ENCODE results near the gene OPCML. TPM values are rescaled to one million over a fixed set of nuclear protein-coding genes. Genes with fewer than 3 reads are reported as not detected.

Gene OPCML
- polyA plus RNA-seq, 3 donors = not detected

DNA sequence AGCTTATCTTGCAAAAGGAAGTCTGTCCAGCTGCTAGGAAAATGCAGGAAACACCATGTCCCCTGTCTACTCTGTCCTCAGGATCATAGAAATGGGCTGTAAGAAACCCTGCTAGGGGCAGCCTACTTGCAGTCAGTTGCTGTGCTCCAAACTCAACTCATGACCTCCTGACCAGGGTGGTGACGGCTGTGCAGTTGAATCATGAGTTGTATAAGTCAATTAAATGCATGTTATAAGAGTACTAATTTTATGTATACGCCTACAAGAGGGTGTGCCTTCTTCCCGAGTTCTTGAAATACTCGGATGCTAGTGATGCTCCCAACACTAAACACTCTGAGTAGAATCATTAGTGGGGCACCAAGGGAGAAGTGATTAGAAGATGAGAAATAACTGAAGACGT lies 776.4 kb downstream of the OPCML start:
- Mint-ChIP-seq H3K4me3 (no peak overlapping the region), H3K9me3 (peaks cover 0 to 11% (median 4%) of the 10 kb centered on the region in 7 donors), H3K4me1 (no peaks in the 10 kb centered on the region), H3K27ac (no peak overlapping the region), H3K27me3 (ENCODE audit: low read depth in 3 of 3) (peaks cover 1 to 3% (median 2%) of the 10 kb centered on the region in 3 donors), H3K36me3 (no peaks in the 10 kb centered on the region)
- TF ChIP-seq, protein P1, sequence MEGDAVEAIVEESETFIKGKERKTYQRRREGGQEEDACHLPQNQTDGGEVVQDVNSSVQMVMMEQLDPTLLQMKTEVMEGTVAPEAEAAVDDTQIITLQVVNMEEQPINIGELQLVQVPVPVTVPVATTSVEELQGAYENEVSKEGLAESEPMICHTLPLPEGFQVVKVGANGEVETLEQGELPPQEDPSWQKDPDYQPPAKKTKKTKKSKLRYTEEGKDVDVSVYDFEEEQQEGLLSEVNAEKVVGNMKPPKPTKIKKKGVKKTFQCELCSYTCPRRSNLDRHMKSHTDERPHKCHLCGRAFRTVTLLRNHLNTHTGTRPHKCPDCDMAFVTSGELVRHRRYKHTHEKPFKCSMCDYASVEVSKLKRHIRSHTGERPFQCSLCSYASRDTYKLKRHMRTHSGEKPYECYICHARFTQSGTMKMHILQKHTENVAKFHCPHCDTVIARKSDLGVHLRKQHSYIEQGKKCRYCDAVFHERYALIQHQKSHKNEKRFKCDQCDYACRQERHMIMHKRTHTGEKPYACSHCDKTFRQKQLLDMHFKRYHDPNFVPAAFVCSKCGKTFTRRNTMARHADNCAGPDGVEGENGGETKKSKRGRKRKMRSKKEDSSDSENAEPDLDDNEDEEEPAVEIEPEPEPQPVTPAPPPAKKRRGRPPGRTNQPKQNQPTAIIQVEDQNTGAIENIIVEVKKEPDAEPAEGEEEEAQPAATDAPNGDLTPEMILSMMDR (IDR thresholded peaks at IDR 0.05) = no peak
- Histone ChIP-seq H3K27me3 (ENCODE audit: control insufficient read depth in 2 of 2, insufficient read depth in 2 of 2, low read length in 2 of 2) (no peaks in the 10 kb centered on the region), H3K4me1 (ENCODE audit: control insufficient read depth in 1 of 2, insufficient read depth in 2 of 2, low read length in 2 of 2) (no peaks in the 10 kb centered on the region), H3K27ac (ENCODE audit: low read depth in 1 of 2, low read length in 2 of 2) (no peak overlapping the region), H3K79me2 (ENCODE audit: insufficient read depth, low read length) (no peaks in the 10 kb centered on the region), H3K4me3 (replicated peaks in 1 of 3; ENCODE audit: low read depth in 2 of 3, low read length in 3 of 3) (no peak overlapping the region), H4K20me1 (ENCODE audit: insufficient read depth, low read length) (no peaks in the 10 kb centered on the region), H3K36me3 (replicated peaks in 1 of 2; ENCODE audit: control insufficient read depth in 1 of 2, insufficient read depth in 2 of 2, low read length in 2 of 2) (no peaks in the 10 kb centered on the region), H3K9ac (ENCODE audit: insufficient read depth, low read length, poor library complexity, severe bottlenecking) (no peak overlapping the region), H2AFZ (ENCODE audit: insufficient read depth, low read depth, low read length, poor library complexity, severe bottlenecking) (no peak overlapping the region), H3K9me3 (replicated peaks in 1 of 2; ENCODE audit: control insufficient read depth in 1 of 2, insufficient read depth in 1 of 2, low read length in 2 of 2) (no peaks in the 10 kb centered on the region), H3K4me2 (replicated peaks; ENCODE audit: extremely low read depth, low read length, poor library complexity, severe bottlenecking) (no peak overlapping the region)
- no CpG with 5 or more reads among the region's 5 CpGs for WGBS (ENCODE audit: insufficient coverage)
- intact Hi-C loops (cut with micrococcal nuclease) = no loop called here
- no peak for DNase-seq

DNA sequence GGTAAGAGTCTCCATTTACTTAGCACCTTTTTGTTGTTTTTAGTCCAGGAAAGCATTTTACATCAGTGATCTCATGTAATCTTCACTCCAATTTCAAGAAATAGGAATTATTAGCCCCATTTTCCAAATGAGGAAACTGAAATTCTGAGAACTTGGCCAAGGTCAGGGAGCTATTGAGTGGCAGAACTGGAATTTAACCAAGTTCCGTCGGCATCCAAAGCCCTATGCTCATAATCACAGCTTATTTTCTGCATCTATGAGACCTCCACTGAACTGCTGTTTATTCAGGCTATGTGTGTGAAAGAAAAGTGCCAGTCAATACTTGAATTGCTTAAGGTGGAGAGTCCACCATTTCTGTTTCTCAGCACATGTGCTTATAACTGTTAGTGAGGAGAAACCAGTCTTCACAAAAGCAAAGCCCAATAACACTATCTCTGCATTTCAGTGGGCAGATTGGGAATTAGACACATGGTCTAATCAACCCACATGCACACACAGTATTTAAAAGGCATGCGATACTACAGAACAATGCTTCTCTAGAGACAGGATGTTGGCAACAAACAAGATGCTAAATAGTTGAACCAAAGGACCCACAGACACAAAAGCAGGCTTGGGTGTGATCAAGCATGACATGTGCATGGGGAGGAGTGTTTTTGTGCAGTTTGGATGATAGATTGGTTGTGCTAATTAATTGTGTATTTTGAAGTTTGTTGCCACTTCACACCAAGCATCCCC lies 780.6 kb downstream of the OPCML start:
- Histone ChIP-seq H3K27me3 (ENCODE audit: control insufficient read depth in 2 of 2, insufficient read depth in 2 of 2, low read length in 2 of 2) (no peaks in the 10 kb centered on the region), H2AFZ (ENCODE audit: insufficient read depth, low read depth, low read length, poor library complexity, severe bottlenecking) (no peak overlapping the region), H3K27ac (ENCODE audit: low read depth in 1 of 2, low read length in 2 of 2) (no peak overlapping the region), H3K4me1 (ENCODE audit: control insufficient read depth in 1 of 2, insufficient read depth in 2 of 2, low read length in 2 of 2) (no peaks in the 10 kb centered on the region), H3K4me3 (replicated peaks in 1 of 3; ENCODE audit: low read depth in 2 of 3, low read length in 3 of 3) (no peak overlapping the region), H4K20me1 (ENCODE audit: insufficient read depth, low read length) (no peaks in the 10 kb centered on the region), H3K9me3 (replicated peaks in 1 of 2; ENCODE audit: control insufficient read depth in 1 of 2, insufficient read depth in 1 of 2, low read length in 2 of 2) (peaks cover 0 to 3% of the 10 kb centered on the region in 2 donors), H3K36me3 (replicated peaks in 1 of 2; ENCODE audit: control insufficient read depth in 1 of 2, insufficient read depth in 2 of 2, low read length in 2 of 2) (no peaks in the 10 kb centered on the region), H3K4me2 (replicated peaks; ENCODE audit: extremely low read depth, low read length, poor library complexity, severe bottlenecking) (no peak overlapping the region), H3K79me2 (ENCODE audit: insufficient read depth, low read length) (no peaks in the 10 kb centered on the region), H3K9ac (ENCODE audit: insufficient read depth, low read length, poor library complexity, severe bottlenecking) (no peak overlapping the region)
- DNase-seq = no peak
- no peaks in the 10 kb centered on the region for H3K4me1 Mint-ChIP-seq
- H3K27ac Mint-ChIP-seq = no peak overlapping the region
- TF ChIP-seq, protein P1 (IDR thresholded peaks at IDR 0.05) = no peak
- peaks cover 1 to 3% (median 3%) of the 10 kb centered on the region in 3 donors for H3K27me3 Mint-ChIP-seq (ENCODE audit: low read depth in 3 of 3)
- peaks cover 0 to 7% (median 3%) of the 10 kb centered on the region in 7 donors for H3K9me3 Mint-ChIP-seq
- WGBS (ENCODE audit: insufficient coverage) = no CpG with 5 or more reads among the region's 3 CpGs
- no peaks in the 10 kb centered on the region for H3K36me3 Mint-ChIP-seq
- H3K4me3 Mint-ChIP-seq = no peak overlapping the region
- intact Hi-C loops (cut with micrococcal nuclease) = no loop called here
